Gastrocnemius medialis (tissue), 4 donors: Measurements from ENCODE around the gene NUAK2.

ENCODE experiments used
- CTCF ChIP-seq, 5 experiments: fragments of 450-650 bp in 3 of 5; fragments of 200-600 bp in 2 of 5; sonication (generic) in 2 of 5; IDR thresholded peaks in 4 of 5; conservative IDR thresholded peaks in 1 of 5; 1 replicate in 4 of 5; 2 replicates in 1 of 5; pipeline ENCODE4 v1.5.1; 2016 to 2019; ENCODE audit warnings: antibody characterized with exemption in 5 of 5, mild to moderate bottlenecking in 3 of 5, moderate library complexity in 3 of 5
- POLR2A ChIP-seq, 2 donors: fragments of 450-650 bp; IDR thresholded peaks; one replicate each; pipeline ENCODE4 v1.6.1; 2017; ENCODE audit warnings: antibody characterized with exemption in 2 of 2, mild to moderate bottlenecking in 2 of 2, moderate library complexity in 2 of 2

- TF ChIP-seq CTCF (IDR thresholded peaks at IDR 0.05 in 4 of 5, conservative IDR thresholded peaks at IDR 0.05 in 1 of 5): no peak
- no peak for TF ChIP-seq POLR2A (IDR thresholded peaks at IDR 0.05)
These were observed 17.7 kb upstream of the NUAK2 start for GRCh38 chr1:205339197-205339702.
